BJ (cell line): Measurements from ENCODE around the gene SORCS1. TPM values are rescaled to one million over a fixed set of nuclear protein-coding genes. Genes with fewer than 3 reads are reported as not detected.

Experiments used
- CTCF ChIA-PET: fragments of 350-600 bp; formaldehyde crosslinking; extraction: SDS; loops from one replicate; lab custom pipeline; 2021; ENCODE audit warnings: antibody characterized with exemption, inconsistent platforms; lab: Yijun Ruan, JAX
- POLR2A ChIA-PET: fragments of 300-600 bp; sonication (Branson Sonifier 250); formaldehyde crosslinking; extraction: SDS; loops from one replicate; lab custom pipeline; 2021; ENCODE audit warnings: antibody characterized with exemption; lab: Charles Lee
- DNase-seq: peaks from one replicate; pipeline ENCODE4 v3.0.0-alpha.2; 2011; ENCODE audit warnings: low read depth
- H3K27me3 ChIP-seq: 2 replicates; pipeline ENCODE4 v1.6.0; 2011; ENCODE audit warnings: low read length; ENCODE audit not compliant: control insufficient read depth, insufficient read depth
- H3K36me3 ChIP-seq: 2 replicates; pipeline ENCODE4 v1.5.1; 2011; ENCODE audit warnings: low read length; ENCODE audit not compliant: control insufficient read depth, insufficient read depth
- H3K4me3 ChIP-seq: 2 replicates; pipeline ENCODE4 v1.5.1; 2011; ENCODE audit warnings: low read depth, mild to moderate bottlenecking, control low read depth, low read length
- polyA plus RNA-seq: library from polyadenylated mRNA; depleted of rRNA; stranded (reverse); fragments of >200 nt; gene quantifications from 2 replicates; pipeline ENCODE4 v1.2.3, GENCODE V29; 2011
- TF ChIP-seq, protein P1 (sequence below): IDR thresholded peaks from 2 replicates; pipeline ENCODE4 v1.5.1; 2011; ENCODE audit warnings: low read depth, mild to moderate bottlenecking, control low read depth, inconsistent platforms, low read length, moderate library complexity; ENCODE audit not compliant: insufficient read depth

Gene SORCS1
- polyA plus RNA-seq, 1 experiment, result 0.01 TPM

DNA sequence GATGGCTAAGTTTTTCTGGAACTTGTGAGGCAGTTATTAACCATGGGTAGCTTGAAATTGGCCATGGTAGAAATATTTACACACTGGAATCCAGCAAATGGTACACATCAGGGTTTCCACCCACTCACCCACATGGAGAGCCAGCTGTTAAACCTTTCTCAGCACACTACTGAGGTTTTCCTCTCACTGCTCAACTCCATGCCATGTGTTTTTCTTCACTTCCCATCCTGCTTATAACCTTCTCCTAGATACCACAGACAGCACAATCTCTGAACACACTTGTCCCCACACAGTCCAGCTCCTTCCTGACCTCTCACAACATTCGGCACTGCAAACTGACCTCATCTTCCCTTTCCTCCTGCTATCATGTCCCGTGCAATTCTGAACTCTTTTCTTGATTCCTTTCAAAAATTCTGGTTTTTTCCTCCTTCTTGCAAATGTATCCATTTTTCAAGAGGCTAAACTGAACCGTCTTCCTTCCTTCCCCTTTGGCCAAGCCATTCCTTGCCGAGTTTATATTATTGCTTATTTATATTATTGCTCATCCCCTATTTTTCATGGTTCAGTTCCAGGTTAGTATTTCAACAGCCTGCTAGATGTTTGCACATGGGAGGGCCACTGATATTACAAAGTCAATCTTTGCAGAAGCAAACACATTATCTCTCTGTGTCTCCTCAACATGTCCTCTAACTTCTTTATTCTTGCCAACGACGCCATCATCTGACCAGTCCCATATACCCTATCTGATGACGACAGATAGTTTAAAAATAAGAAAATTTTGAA, 606.4 kb downstream of the SORCS1 start:
- no peak for DNase-seq
- TF ChIP-seq, protein P1, sequence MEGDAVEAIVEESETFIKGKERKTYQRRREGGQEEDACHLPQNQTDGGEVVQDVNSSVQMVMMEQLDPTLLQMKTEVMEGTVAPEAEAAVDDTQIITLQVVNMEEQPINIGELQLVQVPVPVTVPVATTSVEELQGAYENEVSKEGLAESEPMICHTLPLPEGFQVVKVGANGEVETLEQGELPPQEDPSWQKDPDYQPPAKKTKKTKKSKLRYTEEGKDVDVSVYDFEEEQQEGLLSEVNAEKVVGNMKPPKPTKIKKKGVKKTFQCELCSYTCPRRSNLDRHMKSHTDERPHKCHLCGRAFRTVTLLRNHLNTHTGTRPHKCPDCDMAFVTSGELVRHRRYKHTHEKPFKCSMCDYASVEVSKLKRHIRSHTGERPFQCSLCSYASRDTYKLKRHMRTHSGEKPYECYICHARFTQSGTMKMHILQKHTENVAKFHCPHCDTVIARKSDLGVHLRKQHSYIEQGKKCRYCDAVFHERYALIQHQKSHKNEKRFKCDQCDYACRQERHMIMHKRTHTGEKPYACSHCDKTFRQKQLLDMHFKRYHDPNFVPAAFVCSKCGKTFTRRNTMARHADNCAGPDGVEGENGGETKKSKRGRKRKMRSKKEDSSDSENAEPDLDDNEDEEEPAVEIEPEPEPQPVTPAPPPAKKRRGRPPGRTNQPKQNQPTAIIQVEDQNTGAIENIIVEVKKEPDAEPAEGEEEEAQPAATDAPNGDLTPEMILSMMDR, result no peak
- POLR2A ChIA-PET, result no interaction called here
- Histone ChIP-seq H3K27me3 (no peaks in the 10 kb centered on the region), H3K4me3 (no peak overlapping the region), H3K36me3 (no peaks in the 10 kb centered on the region)
- CTCF ChIA-PET, result interaction anchor here (1.0 to 1.5 kb wide), 2 partner anchors 15 kb away, joined by 3 to 4 read pairs; no protein-coding TSS in a partner anchor

DNA sequence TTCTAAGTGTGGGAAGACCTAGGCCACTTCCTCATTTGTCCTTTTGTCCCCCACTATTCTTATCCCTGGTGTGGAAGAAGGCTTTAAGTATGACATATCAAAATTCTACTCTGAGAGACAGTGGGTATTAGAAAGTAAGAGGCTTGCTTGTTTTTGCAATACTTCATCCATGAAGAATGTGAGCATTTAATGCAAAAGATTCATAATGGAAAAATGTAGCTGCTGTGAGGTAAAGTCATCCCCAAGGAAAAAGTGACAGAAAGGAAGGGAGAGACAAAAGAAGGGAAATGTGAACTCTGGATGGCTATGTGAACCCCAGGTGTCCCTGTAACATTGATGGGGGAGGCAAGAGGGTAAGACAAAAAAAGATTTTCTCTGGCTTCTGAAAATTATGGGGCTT, 607.5 kb downstream of the SORCS1 start:
- CTCF ChIA-PET, result interaction anchor here (1.0 kb wide), 2 partner anchors 9 to 16 kb away, joined by 3 to 5 read pairs; no protein-coding TSS in a partner anchor

DNA sequence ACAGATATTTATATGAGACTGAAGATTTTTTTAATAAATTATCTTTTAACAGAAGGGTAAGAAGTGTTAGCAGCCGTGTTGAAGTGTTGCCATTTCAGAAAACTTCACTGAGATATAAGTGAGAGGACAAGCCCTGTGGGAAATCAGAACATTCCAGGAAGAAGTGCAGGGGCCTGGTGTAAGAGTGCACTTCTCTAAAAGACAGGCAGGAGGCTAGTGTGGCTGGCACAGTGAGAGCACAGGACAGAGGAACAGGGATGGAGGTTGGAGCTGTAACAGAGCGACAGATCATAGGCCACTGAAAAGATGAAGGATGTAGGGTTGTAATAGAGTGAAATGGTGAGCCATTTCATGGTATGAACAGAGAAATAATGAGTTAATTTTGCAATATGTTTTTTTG, 608.9 kb downstream of the SORCS1 start:
- H3K27me3 ChIP-seq, result no peaks in the 10 kb centered on the region
- TF ChIP-seq, protein P1, result no peak
- H3K36me3 ChIP-seq, result no peaks in the 10 kb centered on the region
- ChIA-PET CTCF (interaction anchor here (0.7 kb wide), 1 partner anchor 17 kb away, joined by 3 read pairs; no protein-coding TSS in a partner anchor), POLR2A (no interaction called here)
- H3K4me3 ChIP-seq, result no peak overlapping the region
- no peak for DNase-seq

More for the DNA sequence above, 607.5 kb downstream of the SORCS1 start:
- no peaks in the 10 kb centered on the region for H3K36me3 ChIP-seq
- POLR2A ChIA-PET, result no interaction called here
- no peak overlapping the region for H3K4me3 ChIP-seq
- no peak for DNase-seq
- H3K27me3 ChIP-seq, result no peaks in the 10 kb centered on the region
- TF ChIP-seq, protein P1, result no peak

DNA sequence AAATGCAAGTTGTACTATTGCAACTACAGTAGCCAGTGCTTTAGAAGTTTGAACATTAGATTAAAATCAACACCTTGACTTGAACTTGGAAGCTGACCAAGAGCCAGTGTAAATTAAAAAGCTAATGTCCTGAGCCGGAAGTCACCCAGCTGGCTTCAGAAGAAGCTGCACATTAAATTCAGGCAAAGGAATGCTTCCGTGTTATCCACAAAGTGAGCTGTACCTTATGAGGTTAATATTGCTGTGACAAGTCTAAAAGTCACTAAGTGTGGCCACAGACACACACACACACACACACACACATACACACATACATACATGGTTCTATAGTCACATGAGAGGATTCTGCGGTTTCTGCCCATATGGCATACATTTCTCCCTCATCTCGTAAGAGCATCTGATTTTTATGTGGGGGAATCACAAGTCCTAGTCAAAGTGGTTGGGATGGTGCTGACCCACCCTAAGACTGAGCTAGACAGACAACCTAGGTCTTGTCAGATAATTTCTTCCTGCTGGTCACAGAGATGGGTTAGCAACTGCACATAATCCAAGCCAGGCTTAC, 612.9 kb downstream of the SORCS1 start:
- CTCF ChIA-PET, result interaction anchor here (0.8 to 1.5 kb wide), 3 partner anchors 14 to 20 kb away, joined by 3 to 5 read pairs (median 3); no protein-coding TSS in a partner anchor
- H3K36me3 ChIP-seq, result no peaks in the 10 kb centered on the region
- no peak overlapping the region for H3K4me3 ChIP-seq
- DNase-seq, result no peak
- POLR2A ChIA-PET, result no interaction called here
- TF ChIP-seq, protein P1, result no peak
- H3K27me3 ChIP-seq, result no peaks in the 10 kb centered on the region

DNA sequence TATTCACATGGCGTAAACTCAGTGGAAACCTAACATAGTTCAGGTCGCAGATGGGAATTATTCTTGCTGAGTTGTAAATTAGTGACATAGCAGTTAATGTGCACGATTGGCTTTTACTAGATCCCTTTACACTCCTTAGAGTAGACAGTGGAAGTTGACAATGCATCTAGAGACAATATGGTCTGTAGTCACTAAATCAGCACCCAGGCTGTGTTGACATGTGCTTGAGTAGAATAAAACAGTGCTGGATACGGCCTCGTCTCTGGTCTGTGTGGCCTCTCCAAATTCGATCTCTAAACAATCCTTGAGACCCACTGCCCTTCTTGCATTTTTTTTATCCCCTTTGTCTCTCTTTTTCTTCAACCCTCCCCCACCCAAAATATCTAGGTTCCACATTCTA, 615.7 kb downstream of the SORCS1 start:
- ChIA-PET CTCF (interaction anchor here (2.4 kb wide), 1 partner anchor 8 kb away, joined by 5 read pairs; no protein-coding TSS in a partner anchor), POLR2A (no interaction called here)
- TF ChIP-seq, protein P1, result no peak
- Histone ChIP-seq H3K27me3 (no peaks in the 10 kb centered on the region), H3K4me3 (no peak overlapping the region), H3K36me3 (no peaks in the 10 kb centered on the region)
- DNase-seq, result no peak
